ENCODE results near the gene BTLA.
"Not testable (repeated sequence)": the region's sequence is repeated elsewhere in the genome, so short reads cannot be mapped to it uniquely, and the experiment has no call there.

BTLA gene

GRCh38 chr3:112424394-112424793, 74.9 kb downstream of the BTLA start:
- no peak overlapping the region for H3K4me3 ChIP-seq (ENCODE audit: low read length in 2 of 2)
- no peaks in the 10 kb centered on the region for H3K27me3 ChIP-seq (ENCODE audit: control insufficient read depth in 2 of 2, insufficient read depth in 2 of 2, low read length in 2 of 2)
- H3K36me3 ChIP-seq (ENCODE audit: control insufficient read depth in 2 of 2, insufficient read depth in 2 of 2, low read length in 2 of 2) = no peaks in the 10 kb centered on the region
- no peaks in the 10 kb centered on the region for H3K9me3 ChIP-seq (ENCODE audit: control insufficient read depth in 2 of 2, low read length in 2 of 2)
- no peak overlapping the region for H3K27ac ChIP-seq (ENCODE audit: low read depth in 2 of 2, low read length in 2 of 2)
- H3K9ac ChIP-seq (ENCODE audit: low read depth in 1 of 2, low read length in 2 of 2) = no peak overlapping the region
- H3K4me1 ChIP-seq (ENCODE audit: control insufficient read depth in 2 of 2, insufficient read depth in 2 of 2, low read length in 2 of 2) = no peaks in the 10 kb centered on the region

- not testable (repeated sequence) for H3K9ac ChIP-seq (ENCODE audit: low read depth in 1 of 2, low read length in 2 of 2); H3K9me3 ChIP-seq (ENCODE audit: control insufficient read depth in 2 of 2, low read length in 2 of 2); H3K27me3 ChIP-seq (ENCODE audit: control insufficient read depth in 2 of 2, insufficient read depth in 2 of 2, low read length in 2 of 2); H3K27ac ChIP-seq (ENCODE audit: low read depth in 2 of 2, low read length in 2 of 2); H3K36me3 ChIP-seq (ENCODE audit: control insufficient read depth in 2 of 2, insufficient read depth in 2 of 2, low read length in 2 of 2); H3K4me3 ChIP-seq (ENCODE audit: low read length in 2 of 2); H3K4me1 ChIP-seq (ENCODE audit: control insufficient read depth in 2 of 2, insufficient read depth in 2 of 2, low read length in 2 of 2)
These were observed 76.4 kb downstream of the BTLA start for GRCh38 chr3:112422921-112423320.

- H3K36me3 ChIP-seq (ENCODE audit: control insufficient read depth in 2 of 2, insufficient read depth in 2 of 2, low read length in 2 of 2); H3K4me1 ChIP-seq (ENCODE audit: control insufficient read depth in 2 of 2, insufficient read depth in 2 of 2, low read length in 2 of 2); H3K27me3 ChIP-seq (ENCODE audit: control insufficient read depth in 2 of 2, insufficient read depth in 2 of 2, low read length in 2 of 2); H3K27ac ChIP-seq (ENCODE audit: low read depth in 2 of 2, low read length in 2 of 2); H3K4me3 ChIP-seq (ENCODE audit: low read length in 2 of 2); H3K9ac ChIP-seq (ENCODE audit: low read depth in 1 of 2, low read length in 2 of 2); H3K9me3 ChIP-seq (ENCODE audit: control insufficient read depth in 2 of 2, low read length in 2 of 2): not testable (repeated sequence)
These were observed 80.7 kb downstream of the BTLA start for GRCh38 chr3:112418526-112418925.

- no peak overlapping the region for H3K9ac ChIP-seq (ENCODE audit: low read depth in 1 of 2, low read length in 2 of 2)
- H3K4me3 ChIP-seq (ENCODE audit: low read length in 2 of 2) = no peak overlapping the region
- no peaks in the 10 kb centered on the region for H3K27me3 ChIP-seq (ENCODE audit: control insufficient read depth in 2 of 2, insufficient read depth in 2 of 2, low read length in 2 of 2)
- no peak overlapping the region for H3K27ac ChIP-seq (ENCODE audit: low read depth in 2 of 2, low read length in 2 of 2)
- H3K9me3 ChIP-seq (ENCODE audit: control insufficient read depth in 2 of 2, low read length in 2 of 2) = no peaks in the 10 kb centered on the region
- H3K36me3 ChIP-seq (ENCODE audit: control insufficient read depth in 2 of 2, insufficient read depth in 2 of 2, low read length in 2 of 2) = no peaks in the 10 kb centered on the region
- H3K4me1 ChIP-seq (ENCODE audit: control insufficient read depth in 2 of 2, insufficient read depth in 2 of 2, low read length in 2 of 2) = peaks cover 0 to 3% of the 10 kb centered on the region in 2 donors
These were observed 81.5 kb downstream of the BTLA start for GRCh38 chr3:112417696-112418318.

GRCh38 chr3:112416391-112417212, 82.7 kb downstream of the BTLA start:
- Histone ChIP-seq H3K4me1 (ENCODE audit: control insufficient read depth in 2 of 2, insufficient read depth in 2 of 2, low read length in 2 of 2) (peaks cover 0 to 3% of the 10 kb centered on the region in 2 donors), H3K4me3 (ENCODE audit: low read length in 2 of 2) (no peak overlapping the region), H3K36me3 (ENCODE audit: control insufficient read depth in 2 of 2, insufficient read depth in 2 of 2, low read length in 2 of 2) (no peaks in the 10 kb centered on the region), H3K27ac (ENCODE audit: low read depth in 2 of 2, low read length in 2 of 2) (no peak overlapping the region), H3K9me3 (ENCODE audit: control insufficient read depth in 2 of 2, low read length in 2 of 2) (no peaks in the 10 kb centered on the region), H3K9ac (ENCODE audit: low read depth in 1 of 2, low read length in 2 of 2) (no peak overlapping the region), H3K27me3 (ENCODE audit: control insufficient read depth in 2 of 2, insufficient read depth in 2 of 2, low read length in 2 of 2) (no peaks in the 10 kb centered on the region)

- Histone ChIP-seq H3K9ac (ENCODE audit: low read depth in 1 of 2, low read length in 2 of 2) (no peak overlapping the region), H3K27ac (ENCODE audit: low read depth in 2 of 2, low read length in 2 of 2) (no peak overlapping the region), H3K27me3 (ENCODE audit: control insufficient read depth in 2 of 2, insufficient read depth in 2 of 2, low read length in 2 of 2) (no peaks in the 10 kb centered on the region), H3K4me1 (ENCODE audit: control insufficient read depth in 2 of 2, insufficient read depth in 2 of 2, low read length in 2 of 2) (peaks cover 0 to 3% of the 10 kb centered on the region in 2 donors), H3K36me3 (ENCODE audit: control insufficient read depth in 2 of 2, insufficient read depth in 2 of 2, low read length in 2 of 2) (no peaks in the 10 kb centered on the region), H3K4me3 (ENCODE audit: low read length in 2 of 2) (no peak overlapping the region), H3K9me3 (ENCODE audit: control insufficient read depth in 2 of 2, low read length in 2 of 2) (no peaks in the 10 kb centered on the region)
These were observed 83.9 kb downstream of the BTLA start for GRCh38 chr3:112415390-112415789.
